ENCODE results near the gene CFAP61.

Gene CFAP61

GRCh38 chr20:20255099-20255498, 202.8 kb downstream of the CFAP61 start:
- H3K4me3 ChIP-seq (ENCODE audit: insufficient read depth, low read length, poor library complexity, severe bottlenecking), result no peak overlapping the region
- no peak overlapping the region for H3K9ac ChIP-seq (ENCODE audit: low read length)
- H3K4me2 ChIP-seq (ENCODE audit: low read depth, low read length, poor library complexity, severe bottlenecking), result no peak overlapping the region
- no peak overlapping the region for H2AFZ ChIP-seq (ENCODE audit: low read depth, low read length, severe bottlenecking)
- no peaks in the 10 kb centered on the region for H3K36me3 ChIP-seq (ENCODE audit: low read length)
- TF ChIP-seq CTCF (IDR thresholded peaks at IDR 0.05; ENCODE audit: insufficient read depth, low read length, poor library complexity, severe bottlenecking) (no peak), EZH2phosphoT487 (conservative IDR thresholded peaks at IDR 0.05; ENCODE audit: low read length) (no peak)
- no peaks in the 10 kb centered on the region for H3K9me2 ChIP-seq (replicated peaks; ENCODE audit: insufficient read depth, low read length)
- H4K20me1 ChIP-seq (ENCODE audit: low read depth, low read length), result no peaks in the 10 kb centered on the region
- H3K9me3 ChIP-seq (ENCODE audit: insufficient read depth, low read length), result no peaks in the 10 kb centered on the region
- H3K79me2 ChIP-seq (ENCODE audit: insufficient read depth, low read length), result no peaks in the 10 kb centered on the region
- H3K27ac ChIP-seq (ENCODE audit: low read depth, low read length), result no peak overlapping the region
- H3K27me3 ChIP-seq (ENCODE audit: low read length), result no peaks in the 10 kb centered on the region
- H3F3A ChIP-seq (ENCODE audit: insufficient read depth), result no peaks in the 10 kb centered on the region

GRCh38 chr20:20259533-20259932, 207.2 kb downstream of the CFAP61 start:
- H3K9ac ChIP-seq (ENCODE audit: low read length), result no peak overlapping the region
- H3K4me3 ChIP-seq (ENCODE audit: insufficient read depth, low read length, poor library complexity, severe bottlenecking), result no peak overlapping the region
- no peak overlapping the region for H3K4me2 ChIP-seq (ENCODE audit: low read depth, low read length, poor library complexity, severe bottlenecking)
- TF ChIP-seq CTCF (IDR thresholded peaks at IDR 0.05; ENCODE audit: insufficient read depth, low read length, poor library complexity, severe bottlenecking) (no peak), EZH2phosphoT487 (conservative IDR thresholded peaks at IDR 0.05; ENCODE audit: low read length) (no peak)
- H3K9me3 ChIP-seq (ENCODE audit: insufficient read depth, low read length), result no peaks in the 10 kb centered on the region
- H3K36me3 ChIP-seq (ENCODE audit: low read length), result no peaks in the 10 kb centered on the region
- H2AFZ ChIP-seq (ENCODE audit: low read depth, low read length, severe bottlenecking), result no peak overlapping the region
- no peak overlapping the region for H3K27ac ChIP-seq (ENCODE audit: low read depth, low read length)
- H3K9me2 ChIP-seq (replicated peaks; ENCODE audit: insufficient read depth, low read length), result no peaks in the 10 kb centered on the region
- H3F3A ChIP-seq (ENCODE audit: insufficient read depth), result no peaks in the 10 kb centered on the region
- H4K20me1 ChIP-seq (ENCODE audit: low read depth, low read length), result no peaks in the 10 kb centered on the region
- no peaks in the 10 kb centered on the region for H3K79me2 ChIP-seq (ENCODE audit: insufficient read depth, low read length)
- H3K27me3 ChIP-seq (ENCODE audit: low read length), result no peaks in the 10 kb centered on the region

GRCh38 chr20:20261159-20261558, 208.8 kb downstream of the CFAP61 start:
- H3K9ac ChIP-seq (ENCODE audit: low read length), result no peak overlapping the region
- TF ChIP-seq CTCF (IDR thresholded peaks at IDR 0.05; ENCODE audit: insufficient read depth, low read length, poor library complexity, severe bottlenecking), result no peak
- TF ChIP-seq EZH2phosphoT487 (conservative IDR thresholded peaks at IDR 0.05; ENCODE audit: low read length), result no peak
- no peaks in the 10 kb centered on the region for H4K20me1 ChIP-seq (ENCODE audit: low read depth, low read length)
- no peaks in the 10 kb centered on the region for H3K9me3 ChIP-seq (ENCODE audit: insufficient read depth, low read length)
- no peaks in the 10 kb centered on the region for H3K36me3 ChIP-seq (ENCODE audit: low read length)
- no peak overlapping the region for H3K4me3 ChIP-seq (ENCODE audit: insufficient read depth, low read length, poor library complexity, severe bottlenecking)
- H3K9me2 ChIP-seq (replicated peaks; ENCODE audit: insufficient read depth, low read length), result no peaks in the 10 kb centered on the region
- no peak overlapping the region for H2AFZ ChIP-seq (ENCODE audit: low read depth, low read length, severe bottlenecking)
- no peak overlapping the region for H3K27ac ChIP-seq (ENCODE audit: low read depth, low read length)
- no peaks in the 10 kb centered on the region for H3K79me2 ChIP-seq (ENCODE audit: insufficient read depth, low read length)
- no peaks in the 10 kb centered on the region for H3F3A ChIP-seq (ENCODE audit: insufficient read depth)
- no peaks in the 10 kb centered on the region for H3K27me3 ChIP-seq (ENCODE audit: low read length)
- H3K4me2 ChIP-seq (ENCODE audit: low read depth, low read length, poor library complexity, severe bottlenecking), result no peak overlapping the region
